Sigmoid colon (tissue), 7 donors: ENCODE results near the gene ROCK1. TPM values are rescaled to one million over a fixed set of nuclear protein-coding genes. Genes with fewer than 3 reads are reported as not detected.
A peak's percentile ranks its signal among the peaks of the same experiment; 100 is the strongest.

Experiments
- DNase-seq: peaks from one replicate; pipeline ENCODE4 v3.0.0-alpha.2; 2019
- H3K27ac ChIP-seq, 4 donors: fragments of 200-600 bp; sonication (generic); one replicate each; pipeline ENCODE4 v1.5.1; 2016 to 2019; ENCODE audit warnings: mild to moderate bottlenecking in 1 of 4
- H3K27me3 ChIP-seq, 3 donors: fragments of 200-600 bp; sonication (generic); one replicate each; pipeline ENCODE4 v1.5.1; 2019; ENCODE audit warnings: mild to moderate bottlenecking in 1 of 3
- H3K36me3 ChIP-seq, 4 donors: fragments of 200-600 bp; sonication (generic); one replicate each; pipeline ENCODE4 v1.5.1; 2016 to 2019
- H3K4me1 ChIP-seq, 4 donors: fragments of 200-600 bp; sonication (generic); one replicate each; pipeline ENCODE4 v1.5.1; 2017 to 2019
- H3K4me3 ChIP-seq, 4 donors: fragments of 200-600 bp; sonication (generic); one replicate each; pipeline ENCODE4 v1.5.1; 2017 to 2019; ENCODE audit warnings: mild to moderate bottlenecking in 2 of 4, moderate library complexity in 1 of 4
- H3K9me3 ChIP-seq, 4 donors: fragments of 200-600 bp in 3 of 4; sonication (generic) in 3 of 4; one replicate each; pipeline versions ENCODE4 v1.5.1 to v1.6.1; 2013 to 2019
- EP300 ChIP-seq, 4 donors: sonication (generic); formaldehyde crosslinking; IDR thresholded peaks; one replicate each; pipeline ENCODE4 v1.6.1; 2017; ENCODE audit warnings: antibody characterized with exemption in 4 of 4
- POLR2A ChIP-seq, 2 donors: fragments of 450-650 bp; IDR thresholded peaks; one replicate each; pipeline ENCODE4 v1.6.1; 2016; ENCODE audit warnings: antibody characterized with exemption in 2 of 2, mild to moderate bottlenecking in 2 of 2, moderate library complexity in 2 of 2
- POLR2AphosphoS5 ChIP-seq, 4 donors: sonication (generic); formaldehyde crosslinking; IDR thresholded peaks; one replicate each; pipeline ENCODE4 v1.6.1; 2017; ENCODE audit warnings: antibody characterized with exemption in 4 of 4
- WGBS, 2 donors: extraction: QIAGEN DNeasy Blood & Tissue Kit; methylation state at CpG; one replicate each; pipeline ENCODE4 v1.1.7; 2013; 5-methylcytosine and 5-hydroxymethylcytosine counted together
- intact Hi-C: fragments of 100-400 bp; cut with DNase I; formaldehyde crosslinking; loops from one replicate; pipeline ENCODE4 v1.15.1; 2023
- polyA plus RNA-seq, 3 donors: library from polyadenylated mRNA; stranded (reverse); fragments of 200-250 nt; gene quantifications; one replicate each; pipeline ENCODE4 v1.2.3, GENCODE V29; 2013
- total RNA-seq, 4 donors: library from RNA; depleted of rRNA; stranded (reverse); fragments of >200 nt; gene quantifications; one replicate each; pipeline ENCODE4 v1.1.0, GENCODE V29; 2016
- TF ChIP-seq, protein P1 (sequence below), 4 experiments: fragments of 450-650 bp in 3 of 4; fragments of 200-600 bp in 1 of 4; IDR thresholded peaks; one replicate each; pipeline ENCODE4 v1.5.1; 2016 to 2019; ENCODE audit warnings: antibody characterized with exemption in 4 of 4, mild to moderate bottlenecking in 3 of 4, moderate library complexity in 2 of 4
- donor health status: healthy with polysubstance abuse.
- donor health status: Bipolar disorder and iron deficiency.
- donor health status: healthy.

The ROCK1 gene
- total and polyA plus RNA-seq, 7 donors: 7.8 to 86.7 (median 55.8) TPM

DNA sequence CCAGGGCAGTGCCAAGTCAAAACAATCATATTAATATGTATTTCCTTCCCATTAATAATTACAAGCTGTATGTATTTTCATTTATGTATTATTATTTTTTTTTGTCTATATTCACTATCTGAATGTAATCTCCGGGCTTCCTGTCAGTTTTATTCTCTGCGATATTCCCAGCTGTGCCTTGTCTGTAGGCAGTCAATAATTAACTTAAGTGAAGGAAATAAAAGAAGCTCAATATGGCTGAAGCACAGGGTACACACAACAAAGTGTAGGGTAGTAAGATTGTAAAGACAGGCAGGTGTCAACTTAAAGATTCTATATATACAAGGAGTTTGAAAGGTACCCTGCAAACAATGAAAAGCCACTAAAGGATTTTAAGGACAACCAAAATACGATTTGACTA is 122.9 kb downstream of the ROCK1 start:
- Histone ChIP-seq H3K9me3 (no peaks in the 10 kb centered on the region), H3K4me3 (no peak overlapping the region), H3K27ac (no peak overlapping the region), H3K36me3 (peaks cover 4 to 96% (median 16%) of the 10 kb centered on the region in 4 donors), H3K4me1 (no peaks in the 10 kb centered on the region), H3K27me3 (no peaks in the 10 kb centered on the region)
- intact Hi-C loops: no loop called here
- DNase-seq: no peak
- TF ChIP-seq POLR2AphosphoS5 (IDR thresholded peaks at IDR 0.05): no peak
- TF ChIP-seq EP300 (IDR thresholded peaks at IDR 0.05): no peak
- TF ChIP-seq POLR2A (IDR thresholded peaks at IDR 0.05): no peak
- TF ChIP-seq, protein P1, sequence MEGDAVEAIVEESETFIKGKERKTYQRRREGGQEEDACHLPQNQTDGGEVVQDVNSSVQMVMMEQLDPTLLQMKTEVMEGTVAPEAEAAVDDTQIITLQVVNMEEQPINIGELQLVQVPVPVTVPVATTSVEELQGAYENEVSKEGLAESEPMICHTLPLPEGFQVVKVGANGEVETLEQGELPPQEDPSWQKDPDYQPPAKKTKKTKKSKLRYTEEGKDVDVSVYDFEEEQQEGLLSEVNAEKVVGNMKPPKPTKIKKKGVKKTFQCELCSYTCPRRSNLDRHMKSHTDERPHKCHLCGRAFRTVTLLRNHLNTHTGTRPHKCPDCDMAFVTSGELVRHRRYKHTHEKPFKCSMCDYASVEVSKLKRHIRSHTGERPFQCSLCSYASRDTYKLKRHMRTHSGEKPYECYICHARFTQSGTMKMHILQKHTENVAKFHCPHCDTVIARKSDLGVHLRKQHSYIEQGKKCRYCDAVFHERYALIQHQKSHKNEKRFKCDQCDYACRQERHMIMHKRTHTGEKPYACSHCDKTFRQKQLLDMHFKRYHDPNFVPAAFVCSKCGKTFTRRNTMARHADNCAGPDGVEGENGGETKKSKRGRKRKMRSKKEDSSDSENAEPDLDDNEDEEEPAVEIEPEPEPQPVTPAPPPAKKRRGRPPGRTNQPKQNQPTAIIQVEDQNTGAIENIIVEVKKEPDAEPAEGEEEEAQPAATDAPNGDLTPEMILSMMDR (IDR thresholded peaks at IDR 0.05): no peak
- 20 to 72% methylated on average over 3 of the region's 3 CpGs for WGBS, 2 donors

DNA sequence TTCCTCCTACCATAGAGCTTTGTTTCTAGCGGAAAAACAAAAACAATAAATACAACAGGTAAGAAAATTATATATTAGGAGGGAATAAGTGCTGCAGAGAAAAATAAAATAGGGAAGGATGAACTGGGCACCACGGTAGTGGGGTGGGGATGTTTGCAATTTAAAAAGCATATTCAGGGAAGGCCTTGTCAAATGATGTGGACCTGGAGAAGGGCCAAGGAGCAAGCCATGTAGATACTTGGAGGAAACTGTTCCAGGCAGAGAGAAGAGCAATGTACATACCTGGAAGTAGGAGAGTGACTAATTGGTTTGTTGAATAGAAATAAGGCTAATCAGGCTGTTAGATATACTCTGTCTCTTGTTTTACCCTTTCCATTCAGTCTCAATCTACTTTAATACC is 136.5 kb downstream of the ROCK1 start:
- 88 to 97% methylated on average over 2 of the region's 2 CpGs for WGBS, 2 donors
- intact Hi-C loops: no loop called here
- Histone ChIP-seq H3K4me3 (no peak overlapping the region), H3K27ac (no peak overlapping the region), H3K9me3 (no peaks in the 10 kb centered on the region), H3K4me1 (no peaks in the 10 kb centered on the region), H3K36me3 (peaks cover 0 to 63% (median 12%) of the 10 kb centered on the region in 4 donors), H3K27me3 (no peaks in the 10 kb centered on the region)
- DNase-seq: no peak
- no peak for TF ChIP-seq EP300 (IDR thresholded peaks at IDR 0.05)
- no peak for TF ChIP-seq POLR2AphosphoS5 (IDR thresholded peaks at IDR 0.05)
- TF ChIP-seq, protein P1 (IDR thresholded peaks at IDR 0.05): no peak
- no peak for TF ChIP-seq POLR2A (IDR thresholded peaks at IDR 0.05)

DNA sequence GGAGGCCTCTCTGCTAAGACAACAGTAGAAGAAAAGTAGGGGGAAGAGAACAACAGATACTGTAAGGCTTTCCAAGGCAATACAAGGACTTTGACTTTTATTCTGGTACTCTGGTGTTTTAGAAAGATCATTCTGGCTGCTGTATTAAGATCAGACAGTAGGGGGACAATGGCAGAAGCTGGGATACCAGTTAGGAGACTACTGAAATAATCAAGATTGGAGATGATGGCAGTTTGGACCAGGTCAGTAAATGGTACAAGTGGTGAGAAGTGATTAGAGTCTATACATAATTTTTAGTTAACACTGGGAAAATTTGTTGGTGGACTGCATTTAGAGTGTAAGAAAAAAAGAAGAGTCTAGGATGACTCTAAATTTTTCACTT is 139.7 kb downstream of the ROCK1 start:
- H3K4me1 ChIP-seq: no peaks in the 10 kb centered on the region
- no peak overlapping the region for H3K4me3 ChIP-seq
- no peaks in the 10 kb centered on the region for H3K27me3 ChIP-seq
- no peak for DNase-seq
- intact Hi-C loops: no loop called here
- H3K36me3 ChIP-seq: peaks cover 0 to 66% (median 11%) of the 10 kb centered on the region in 4 donors
- no peak overlapping the region for H3K27ac ChIP-seq
- TF ChIP-seq, protein P1 (IDR thresholded peaks at IDR 0.05): peak in 3 of 4 experiments; percentile 10 to 36 (median 20)
- TF ChIP-seq POLR2A (IDR thresholded peaks at IDR 0.05): no peak
- no peak for TF ChIP-seq EP300 (IDR thresholded peaks at IDR 0.05)
- no peak for TF ChIP-seq POLR2AphosphoS5 (IDR thresholded peaks at IDR 0.05)
- H3K9me3 ChIP-seq: no peaks in the 10 kb centered on the region

DNA sequence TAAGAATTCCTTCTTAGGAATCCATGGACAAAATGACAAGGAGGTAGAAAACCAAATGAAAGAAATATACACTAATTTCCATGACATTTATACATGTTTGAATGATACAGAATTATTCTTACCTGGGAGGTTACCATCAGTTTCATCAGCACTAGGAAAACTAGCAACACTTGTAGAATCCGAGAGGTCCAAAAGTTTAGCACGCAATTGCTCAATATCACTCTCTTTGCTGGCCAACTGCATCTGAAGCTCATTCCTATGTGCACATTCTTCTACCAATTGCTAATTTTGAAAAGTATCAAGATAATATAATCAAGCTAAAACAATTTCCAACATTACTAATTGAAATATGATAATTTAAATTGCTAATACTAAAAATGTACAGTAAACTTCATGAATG is 144.8 kb downstream of the ROCK1 start:
- H3K4me1 ChIP-seq: no peaks in the 10 kb centered on the region
- no peak overlapping the region for H3K4me3 ChIP-seq
- no peaks in the 10 kb centered on the region for H3K27me3 ChIP-seq
- no peak overlapping the region for H3K27ac ChIP-seq
- whole genome bisulfite sequencing, 2 donors: 98 to 100% methylated on average over 2 of the region's 2 CpGs
- DNase-seq: no peak
- TF ChIP-seq POLR2AphosphoS5 (IDR thresholded peaks at IDR 0.05): no peak
- no peak for TF ChIP-seq POLR2A (IDR thresholded peaks at IDR 0.05)
- intact Hi-C loops: no loop called here
- H3K36me3 ChIP-seq: peaks cover 0 to 66% (median 12%) of the 10 kb centered on the region in 4 donors
- H3K9me3 ChIP-seq: no peaks in the 10 kb centered on the region

DNA sequence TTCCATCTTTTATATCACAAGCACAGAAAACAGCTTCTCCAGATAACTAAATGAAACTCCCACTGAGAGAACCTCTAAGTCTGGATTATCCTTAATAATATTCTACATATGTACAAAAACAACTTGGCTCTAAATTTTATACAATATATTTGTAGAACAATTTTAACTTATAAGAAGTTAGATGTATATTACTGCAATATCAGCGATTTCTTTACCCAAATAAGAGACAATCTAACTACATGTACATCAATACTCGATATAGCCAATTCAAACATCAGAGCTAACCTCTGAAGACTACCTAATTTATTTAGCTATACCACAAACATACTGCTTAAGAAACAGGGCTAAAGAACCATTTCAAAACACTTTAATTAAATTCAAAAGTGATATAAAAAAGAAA is 148.6 kb downstream of the ROCK1 start:
- H3K4me3 ChIP-seq: no peak overlapping the region
- no peak for DNase-seq
- H3K27ac ChIP-seq: no peak overlapping the region
- 96 to 97% methylated on average over 2 of the region's 2 CpGs for WGBS, 2 donors
- no peaks in the 10 kb centered on the region for H3K9me3 ChIP-seq
- no peak for TF ChIP-seq POLR2A (IDR thresholded peaks at IDR 0.05)
- TF ChIP-seq, protein P1 (IDR thresholded peaks at IDR 0.05): no peak
- TF ChIP-seq POLR2AphosphoS5 (IDR thresholded peaks at IDR 0.05): no peak
- no peak for TF ChIP-seq EP300 (IDR thresholded peaks at IDR 0.05)
- H3K36me3 ChIP-seq: peaks cover 0 to 36% (median 6%) of the 10 kb centered on the region in 4 donors
- intact Hi-C loops: no loop called here
- H3K4me1 ChIP-seq: no peaks in the 10 kb centered on the region
- no peaks in the 10 kb centered on the region for H3K27me3 ChIP-seq
